NCI-H748 treated with DMSO at 0.1 percent for 48 hours (cell line): Measurements from ENCODE around the gene KIAA0753.
A peak's percentile ranks its signal among the peaks of the same experiment; 100 is the strongest.

Source experiments
- DNase-seq: peaks from one replicate; lab custom pipeline; 2025; lab: John Stamatoyannopoulos, UW

KIAA0753 gene

DNA sequence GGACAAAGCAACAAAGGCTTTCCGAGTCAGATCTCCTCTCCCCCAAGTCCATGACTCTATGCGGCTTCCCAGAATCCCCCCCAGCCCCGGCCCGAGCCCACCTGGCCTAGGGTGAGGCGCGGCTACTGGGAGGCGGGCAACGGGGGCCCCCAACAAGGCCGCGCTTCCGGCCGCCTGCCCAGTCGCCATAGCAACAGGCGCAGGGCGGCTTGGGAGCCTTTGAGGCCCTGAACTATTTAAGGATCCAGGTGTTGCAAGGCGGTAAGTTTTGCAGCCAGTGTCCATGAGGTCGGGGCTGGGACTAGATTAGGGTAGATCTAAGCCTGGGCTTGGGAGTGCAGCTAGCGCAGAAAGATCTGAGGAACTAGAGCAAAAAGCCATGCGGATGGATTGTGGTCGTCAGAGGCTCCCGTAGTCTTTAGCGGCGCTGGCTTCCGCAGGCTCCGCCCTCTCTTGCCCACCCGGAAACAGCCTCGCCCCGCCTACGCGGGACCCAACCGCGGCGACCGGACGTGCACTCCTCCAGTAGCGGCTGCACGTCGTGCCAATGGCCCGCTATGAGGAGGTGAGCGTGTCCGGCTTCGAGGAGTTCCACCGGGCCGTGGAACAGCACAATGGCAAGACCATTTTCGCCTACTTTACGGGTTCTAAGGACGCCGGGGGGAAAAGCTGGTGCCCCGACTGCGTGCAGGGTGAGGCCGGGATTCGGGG, at the start of gene KIAA0753, which contains the start of gene TXNDC17:
KIAA0753 (minus strand) TSS at position 176 of the 711 bp plus-strand sequence. CDS start 5,608 bp downstream, outside the sequence.
TXNDC17 (plus strand) TSS at position 525 of the 711 bp plus-strand sequence; CDS start at position 548, 23 bp downstream.
- peak; percentile 90 for DNase-seq

DNA sequence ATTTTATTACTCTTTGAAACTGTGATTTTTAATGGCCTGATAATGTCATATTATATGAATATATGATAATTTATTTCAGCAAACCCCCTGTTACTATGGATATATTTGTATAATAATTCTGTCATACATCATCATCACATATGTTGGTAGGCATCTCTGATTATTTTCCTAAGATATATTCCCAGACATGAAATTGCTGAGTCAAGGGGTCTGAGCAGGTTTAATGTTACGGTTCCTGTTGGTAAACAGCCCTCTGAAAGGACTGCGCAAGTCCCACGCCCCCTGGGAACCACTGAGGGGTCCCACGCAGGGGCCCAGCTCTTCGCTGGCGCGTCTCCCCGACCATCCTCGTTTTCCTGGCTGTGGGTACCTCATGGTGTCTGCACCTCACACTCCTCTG, 48.4 kb upstream of the KIAA0753 start:
- DNase-seq: no peak

DNA sequence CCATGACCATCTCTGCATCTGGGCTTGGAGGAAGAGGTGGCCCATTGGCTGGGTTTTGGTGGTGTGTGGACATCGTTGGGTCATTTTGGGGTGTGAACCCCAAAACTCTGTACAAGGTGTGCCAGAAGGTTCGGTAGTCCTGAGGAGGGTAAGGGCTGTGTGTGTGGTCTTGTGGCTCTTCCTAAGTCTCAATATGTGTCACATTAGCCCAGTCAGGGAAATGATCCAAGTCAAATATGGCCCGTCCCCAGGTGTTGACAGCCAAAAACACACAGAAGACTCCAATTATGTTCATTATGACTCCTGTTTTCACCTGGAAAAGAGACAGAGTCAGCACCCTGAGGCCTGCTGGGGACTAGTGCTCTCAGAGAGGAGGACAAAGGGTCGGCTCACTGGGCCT, 45.5 kb upstream of the KIAA0753 start:
- DNase-seq: no peak

DNA sequence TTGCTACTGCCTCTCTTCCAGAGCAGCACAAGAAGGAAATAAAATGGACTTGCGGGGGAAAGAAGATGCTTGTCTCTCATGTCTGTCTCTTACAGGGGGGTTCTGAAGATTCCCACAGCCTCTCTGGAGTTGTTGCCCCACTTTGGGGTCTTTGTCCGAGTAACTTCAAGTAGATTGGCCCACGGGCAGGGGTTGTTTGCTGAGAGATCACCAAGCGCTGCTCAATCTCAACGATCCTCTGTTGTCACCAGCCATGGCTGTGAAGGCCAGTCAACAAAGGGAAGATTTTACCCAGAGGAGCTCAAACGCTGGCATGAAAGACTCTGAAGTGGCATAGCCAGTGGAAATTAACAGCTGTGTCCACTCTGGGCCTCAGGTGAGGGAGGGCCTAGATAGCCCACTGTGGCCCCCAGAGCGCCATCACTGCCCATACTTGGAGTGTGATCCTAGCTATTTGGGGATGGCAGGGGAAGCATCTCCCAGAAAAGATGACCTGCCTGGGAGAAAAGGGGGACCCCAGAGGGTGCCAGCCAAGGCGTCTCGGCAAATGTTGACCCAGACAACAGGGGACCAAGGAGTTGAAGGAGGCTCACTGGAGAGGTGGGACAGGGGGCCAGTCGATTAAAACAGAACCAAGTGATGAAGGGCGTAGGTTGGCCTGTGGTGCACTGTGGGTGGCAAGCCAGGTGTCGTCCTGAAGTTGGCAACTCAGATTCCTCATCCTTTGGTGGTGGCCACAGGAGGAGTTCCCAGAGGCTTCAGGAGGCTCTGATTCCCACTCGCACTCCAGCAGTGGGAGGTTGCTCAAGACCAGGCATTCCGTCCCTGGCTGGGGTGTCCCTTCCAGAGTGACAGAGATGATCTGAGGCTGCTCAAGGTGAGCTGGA, 44.6 kb upstream of the KIAA0753 start:
- DNase-seq: no peak

DNA sequence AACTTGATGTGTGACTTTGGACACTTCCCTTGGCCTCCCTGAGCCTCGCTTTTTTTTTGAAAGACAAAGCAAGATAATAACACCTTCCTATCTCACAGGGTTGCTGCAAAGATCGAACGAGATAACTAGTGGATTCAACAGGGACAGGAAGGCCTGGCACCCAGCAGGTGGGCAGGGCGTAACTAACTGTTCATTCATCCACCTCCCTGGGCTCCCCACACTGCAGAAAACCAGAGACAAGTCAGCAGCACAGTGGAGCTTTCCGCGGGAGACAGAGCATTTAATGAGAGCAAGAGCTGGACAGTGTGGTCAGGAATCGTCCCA, 43.9 kb upstream of the KIAA0753 start:
- no peak for DNase-seq

DNA sequence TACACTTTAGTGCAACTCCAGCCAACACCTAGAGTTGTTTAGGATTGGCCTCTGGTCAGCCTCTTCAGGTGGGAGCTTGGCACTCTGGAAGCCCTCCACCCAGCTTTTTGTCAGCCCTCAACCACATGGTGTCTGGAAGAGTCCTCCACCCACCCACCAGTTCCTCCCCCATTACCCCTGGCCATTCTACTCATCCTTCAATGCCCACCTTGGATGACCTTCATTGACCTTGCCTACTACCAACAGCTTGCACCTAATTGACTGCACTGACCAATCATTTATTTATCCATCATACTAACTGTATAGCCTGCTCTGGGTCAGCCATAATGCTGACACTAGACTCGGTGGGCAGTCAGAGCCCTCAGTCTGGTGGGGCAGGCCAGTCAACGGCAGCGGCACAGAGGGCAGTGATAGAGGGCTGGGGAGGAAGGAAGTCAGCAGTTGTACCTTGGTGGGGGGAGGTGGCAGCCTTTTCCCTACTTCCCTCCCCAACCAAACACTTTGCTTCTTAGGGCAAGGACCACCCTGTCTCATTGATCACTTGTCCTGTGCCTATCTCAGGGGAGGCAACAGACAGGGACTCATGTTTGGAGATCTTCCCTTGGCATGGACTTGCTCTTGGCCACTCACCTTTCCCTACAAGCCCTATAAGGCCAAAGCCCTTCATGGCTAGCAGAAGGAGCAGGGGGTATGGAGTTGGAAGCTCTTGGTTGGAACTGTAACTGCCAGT, 43.4 kb upstream of the KIAA0753 start:
- DNase-seq: no peak

DNA sequence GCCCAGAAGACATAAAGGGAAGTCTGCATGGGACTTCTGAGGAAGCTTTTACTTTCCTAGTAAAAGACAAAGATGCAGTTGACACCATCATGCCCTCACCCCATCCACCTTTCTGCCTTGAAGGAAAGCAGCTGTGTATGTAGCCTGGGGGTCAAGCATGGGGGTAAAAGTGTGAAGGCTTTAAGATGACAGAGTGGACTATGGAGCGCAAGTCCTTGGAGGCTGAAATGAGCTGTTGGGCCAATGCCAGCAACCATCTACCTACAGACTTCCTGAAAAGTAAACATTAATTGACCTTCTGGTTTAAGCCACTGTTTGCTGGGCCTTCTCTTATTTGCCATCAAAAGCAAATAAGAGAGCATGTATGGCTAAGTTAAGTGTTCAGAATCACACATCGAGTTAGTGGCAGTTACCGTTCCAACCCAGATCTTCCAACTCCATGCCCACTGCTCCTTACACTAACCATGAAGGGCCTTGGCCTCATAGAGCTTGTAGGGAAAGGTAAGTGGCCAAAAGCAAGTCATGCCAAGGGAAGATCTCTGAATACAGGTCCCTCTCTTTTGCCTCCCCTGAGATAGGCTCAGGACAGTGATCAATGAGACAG, 42.7 kb upstream of the KIAA0753 start:
- DNase-seq: no peak

DNA sequence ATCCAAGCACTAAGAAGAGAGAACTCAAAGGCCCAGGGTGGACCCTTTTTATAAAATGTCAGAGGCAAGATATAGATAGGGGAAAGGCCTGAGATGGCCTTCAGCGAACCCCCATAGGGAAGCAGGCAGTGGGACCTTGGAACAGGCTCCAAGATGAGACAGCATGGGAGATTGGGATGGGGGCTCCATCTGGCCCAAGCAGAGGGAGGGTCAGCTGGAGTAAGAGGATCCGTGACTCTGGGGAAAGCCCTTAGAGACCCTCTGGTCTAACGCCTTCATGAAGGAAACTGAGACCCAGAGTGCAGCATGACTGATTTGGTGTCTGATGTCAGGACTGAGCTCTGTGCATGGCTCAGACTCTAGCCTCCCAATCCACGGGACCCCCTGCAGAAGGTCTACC, 41.8 kb upstream of the KIAA0753 start:
- no peak for DNase-seq

DNA sequence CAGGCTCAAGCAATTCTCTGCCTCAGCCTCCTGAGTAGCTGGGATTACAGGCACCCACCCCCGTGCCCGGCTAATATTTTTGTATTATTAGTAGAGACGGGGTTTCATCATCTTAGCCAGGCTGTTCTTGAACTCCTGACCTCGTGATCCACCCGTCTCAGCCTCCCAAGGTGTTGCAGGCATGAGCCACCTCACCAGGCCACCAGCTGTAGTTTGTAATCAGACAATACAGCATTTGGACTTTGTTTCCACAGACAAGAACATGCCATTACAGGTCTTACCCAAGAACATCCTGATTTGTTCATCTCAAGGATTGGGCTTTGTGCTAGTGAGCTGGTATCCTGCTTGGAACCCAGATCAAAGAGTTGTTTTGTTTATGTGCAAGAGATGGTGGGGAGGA, 41.2 kb upstream of the KIAA0753 start:
- DNase-seq: no peak

DNA sequence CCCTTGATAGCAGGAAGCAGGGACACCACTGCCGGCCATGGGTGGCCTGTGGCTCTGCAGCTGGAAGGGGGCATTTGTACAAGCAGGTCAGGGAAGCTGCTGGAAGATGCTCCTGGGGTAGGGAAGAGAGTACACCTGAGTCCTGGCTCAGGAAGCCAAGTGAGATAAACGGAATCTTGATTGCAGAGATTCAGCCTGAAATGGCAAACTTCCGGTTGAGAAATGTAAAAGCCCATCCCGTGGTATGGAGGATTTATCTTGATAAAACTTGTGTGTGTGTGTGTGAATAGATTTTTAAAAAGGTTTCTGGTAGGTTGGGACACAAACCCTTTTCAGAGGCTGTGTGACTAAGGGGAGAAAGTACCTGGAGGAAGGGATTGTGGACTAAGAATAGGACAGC, 40.7 kb upstream of the KIAA0753 start:
- DNase-seq: no peak

DNA sequence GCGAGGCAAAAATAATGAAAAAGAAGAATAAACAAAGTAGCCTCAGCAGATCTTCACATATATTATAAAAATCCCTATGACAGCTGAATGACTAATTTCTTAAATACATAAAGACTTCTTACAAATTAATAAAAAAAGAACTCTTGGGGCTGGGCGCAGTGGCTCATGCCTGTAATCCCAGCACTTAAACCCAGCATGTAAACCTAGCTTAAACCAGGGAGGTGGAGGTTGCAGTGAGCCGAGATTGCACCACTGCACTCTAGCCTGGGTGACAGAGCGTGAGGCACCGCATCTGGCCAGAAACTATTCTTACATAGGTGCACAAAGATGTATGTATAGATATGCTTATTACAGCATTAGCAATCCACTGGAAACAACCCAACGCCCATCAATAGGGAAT, 38.7 kb upstream of the KIAA0753 start:
- DNase-seq: no peak

DNA sequence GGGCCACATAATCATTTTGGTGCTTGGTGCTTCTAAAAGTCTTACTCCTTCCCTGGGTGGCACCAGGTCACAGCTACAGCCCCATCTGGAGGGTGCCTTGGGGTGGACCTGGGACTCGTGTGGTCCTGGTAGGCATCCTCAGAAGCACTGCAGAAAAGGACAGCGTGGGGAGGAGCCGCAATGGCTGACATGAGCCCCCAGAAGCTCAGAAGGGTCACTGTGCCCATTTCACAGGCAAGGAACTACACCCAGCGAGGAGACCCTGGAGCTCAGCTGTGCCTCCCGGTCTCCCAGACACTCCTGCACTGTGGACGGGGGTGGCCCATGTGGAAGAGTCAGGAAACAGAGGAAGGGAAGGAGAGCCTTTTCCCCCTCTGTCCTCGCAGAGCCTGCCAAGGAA, 37.4 kb upstream of the KIAA0753 start:
- DNase-seq: no peak

DNA sequence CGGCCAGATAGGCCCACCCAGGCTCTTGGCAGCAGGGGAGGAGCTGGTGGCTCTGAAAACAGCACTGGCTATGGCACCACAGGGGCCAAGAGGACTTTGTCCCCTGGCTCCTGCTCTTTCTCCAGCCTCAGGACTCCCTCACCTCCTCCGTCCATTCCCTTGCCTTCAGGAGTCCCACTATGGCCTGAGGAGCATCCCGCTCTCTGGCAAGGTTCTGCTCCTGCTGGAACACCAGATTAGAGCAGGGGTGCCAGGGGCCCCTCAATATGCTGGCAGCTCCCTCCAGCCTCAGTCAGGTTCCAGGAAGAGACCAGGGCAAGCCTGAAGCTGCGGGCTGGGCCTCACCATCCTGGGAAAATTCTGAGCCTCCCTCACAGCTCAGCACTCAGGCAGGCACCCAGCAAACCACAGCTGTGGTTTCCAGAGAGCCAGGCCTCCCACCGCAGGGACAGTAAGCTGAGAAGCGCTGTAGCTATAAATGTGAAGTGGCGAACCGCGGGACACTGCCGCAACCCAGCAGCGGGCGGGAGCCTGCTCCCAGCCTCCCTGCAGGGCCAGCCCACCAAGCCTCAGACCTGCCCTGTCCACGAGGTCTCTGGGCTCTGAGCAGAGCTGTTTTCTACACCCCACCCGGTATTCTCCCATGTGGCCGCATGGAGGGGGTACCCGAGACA, 36.8 kb upstream of the KIAA0753 start:
- no peak for DNase-seq

DNA sequence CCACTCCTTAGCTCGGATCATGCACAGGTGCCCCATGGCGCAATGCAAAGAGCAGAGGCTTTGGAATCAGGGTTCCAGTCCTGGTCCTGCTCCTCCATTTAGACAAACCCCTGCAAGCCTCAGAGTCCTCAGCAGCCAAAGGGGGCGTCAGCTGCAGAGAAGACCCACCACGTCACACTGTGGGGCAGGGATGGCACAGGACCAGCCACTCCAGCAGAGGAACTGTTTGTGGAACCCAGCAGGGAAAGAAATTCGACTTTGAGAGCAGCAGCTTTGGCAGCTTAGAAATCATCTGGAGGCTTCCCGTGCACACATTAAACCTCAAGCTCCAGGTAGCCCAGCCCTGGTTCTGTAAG, 36.3 kb upstream of the KIAA0753 start:
- DNase-seq: no peak

DNA sequence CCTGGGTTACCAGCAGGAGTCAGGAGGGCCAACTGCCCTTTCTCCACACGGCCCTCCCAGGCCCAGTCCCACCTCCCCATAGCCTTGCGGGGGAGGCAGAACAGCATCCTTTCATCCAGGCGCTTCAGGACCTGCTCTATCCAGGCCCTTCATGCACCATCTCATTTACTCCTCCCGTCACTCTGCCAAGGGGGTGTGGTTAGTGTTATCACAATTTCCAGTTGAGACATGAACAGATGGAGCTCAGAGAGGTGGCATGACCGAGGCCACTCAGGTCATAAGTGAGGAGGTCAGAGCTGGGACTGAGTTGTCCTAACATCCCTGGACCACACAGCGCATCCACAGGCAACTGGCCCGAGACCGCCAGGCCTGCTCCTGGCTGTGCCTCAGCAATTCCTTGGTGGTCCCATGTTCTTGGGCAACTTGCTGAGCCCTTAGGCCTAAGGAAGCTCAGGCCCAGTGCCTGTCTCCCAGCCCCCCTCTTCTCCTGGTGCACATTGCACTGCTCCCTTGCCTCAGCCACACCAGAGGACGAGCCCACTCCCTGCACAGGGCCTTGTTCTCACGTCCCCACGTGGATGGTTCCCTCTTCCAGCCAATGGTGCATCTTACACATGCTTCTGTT, 34.8 kb upstream of the KIAA0753 start:
- DNase-seq: no peak

DNA sequence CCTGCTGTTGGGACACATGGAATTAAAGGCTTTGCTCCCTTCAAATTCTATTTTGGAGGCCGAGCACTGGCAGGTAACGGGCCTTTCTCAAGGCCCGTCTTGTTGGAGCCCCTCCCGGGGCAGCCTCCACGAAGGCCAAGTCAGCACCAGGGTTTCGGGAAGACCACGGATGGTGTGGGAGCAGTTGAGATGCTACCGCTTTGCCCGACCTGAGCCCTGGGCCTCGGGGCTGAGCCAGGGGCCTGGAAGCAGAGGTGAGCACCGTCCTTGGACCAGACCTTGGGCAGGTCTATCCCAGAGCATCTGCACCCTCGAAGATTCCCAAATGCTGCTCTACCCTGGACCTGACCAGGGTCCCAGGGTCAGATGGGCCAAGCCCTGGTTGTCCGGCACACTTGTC, 34.1 kb upstream of the KIAA0753 start:
- DNase-seq: no peak

DNA sequence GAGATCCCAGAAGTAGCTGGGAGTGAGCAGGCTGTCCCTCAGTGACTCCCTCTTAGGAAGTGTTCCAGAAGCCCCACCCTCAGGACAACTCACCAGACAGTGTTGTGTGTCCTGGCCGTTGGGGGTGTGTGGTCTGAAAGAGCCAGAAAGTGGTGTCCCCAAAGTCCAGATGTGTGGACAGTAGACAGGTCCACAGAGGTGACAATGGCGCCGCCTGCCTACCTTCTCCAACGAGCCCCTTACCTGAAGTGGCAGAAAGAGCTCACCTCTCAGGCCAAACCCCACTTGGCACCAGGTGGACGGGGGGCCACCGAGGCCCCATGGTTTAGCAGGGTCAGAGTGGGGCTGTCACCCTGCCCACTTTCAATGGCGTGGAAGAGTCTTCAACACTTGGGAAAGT, 30.9 kb upstream of the KIAA0753 start:
- no peak for DNase-seq

DNA sequence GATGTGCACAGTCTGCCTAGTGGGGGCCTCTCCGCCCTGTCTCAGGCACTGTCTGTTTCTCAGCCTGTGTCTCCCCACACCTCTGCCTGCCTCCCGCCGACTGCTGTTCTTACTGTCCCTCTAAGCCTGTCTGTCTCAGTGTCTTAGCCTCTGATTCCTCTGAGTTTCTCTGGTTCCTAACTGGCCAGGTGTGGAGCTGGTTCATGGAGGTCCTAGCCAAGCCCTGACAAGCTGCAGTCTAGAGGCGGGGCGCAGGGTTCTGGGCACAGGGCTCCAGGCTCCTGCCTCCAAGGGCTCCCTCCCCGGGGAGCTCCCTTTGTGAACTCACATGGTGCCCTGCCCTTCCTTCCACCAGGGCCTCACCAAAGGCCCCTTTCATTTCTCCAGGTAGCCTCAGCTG, 30.5 kb upstream of the KIAA0753 start:
- DNase-seq: no peak

DNA sequence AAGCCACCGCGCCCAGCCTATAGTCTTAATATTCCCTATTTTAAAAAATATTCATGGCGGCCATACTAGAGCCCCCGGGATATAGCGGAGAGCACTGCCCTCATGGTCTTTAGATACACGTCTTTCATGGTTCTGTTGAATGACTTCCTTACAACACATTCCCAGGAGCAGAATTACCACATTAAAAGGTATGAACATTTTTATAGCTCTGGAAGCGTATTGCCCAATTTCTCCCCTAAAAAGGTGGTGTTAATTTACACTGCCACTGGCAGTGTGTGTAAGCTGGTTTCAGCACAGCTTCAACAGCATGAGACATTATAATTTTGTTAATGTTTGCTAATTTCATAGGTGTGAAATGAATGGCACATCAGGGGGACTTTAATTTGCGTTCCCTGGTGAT, 30.1 kb upstream of the KIAA0753 start:
- no peak for DNase-seq

DNA sequence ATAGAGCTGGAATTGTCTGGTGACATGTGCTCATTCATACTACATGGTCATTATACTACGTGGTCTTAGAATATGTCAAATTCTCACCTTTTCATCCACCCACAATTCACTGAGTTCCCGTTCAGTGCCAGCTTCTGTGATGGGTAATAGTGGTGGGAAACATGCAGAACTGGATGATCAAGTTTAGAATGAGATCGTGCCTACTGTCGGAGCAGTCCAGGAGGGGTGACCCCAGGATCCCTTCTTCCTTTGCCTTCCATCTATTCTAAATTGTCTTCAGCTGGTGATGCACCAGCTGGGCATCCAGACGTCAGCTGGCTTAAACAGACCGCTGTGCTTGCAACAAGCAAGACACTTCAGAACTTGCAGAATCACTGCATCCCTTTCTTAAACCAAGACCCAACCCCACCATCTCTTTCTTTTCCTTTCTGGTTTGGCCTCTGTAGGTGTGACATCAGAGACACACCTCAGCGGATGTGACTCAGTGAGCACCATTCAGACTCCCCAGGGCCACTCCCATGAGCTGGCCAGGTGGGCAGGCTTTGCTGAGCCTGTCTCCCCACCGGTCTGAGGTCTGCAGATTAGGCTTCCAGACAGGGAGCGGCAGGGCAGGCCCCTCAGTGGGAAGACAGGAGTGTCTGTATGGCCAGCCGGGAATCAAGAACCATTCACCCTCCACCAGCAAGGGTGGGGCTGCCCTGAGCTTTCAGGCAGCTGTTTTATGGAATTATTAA, 29.1 kb upstream of the KIAA0753 start:
- DNase-seq: no peak
